Skin epidermis (tissue), 12 donors: Measurements from ENCODE around the gene ADAMTS2.

Experiments used
- H3K27ac ChIP-seq, 21 experiments: fragments of 200-600 bp; sonication (generic) in 11 of 21; one replicate each; pipeline ENCODE4 v1.5.0; 2020; ENCODE audit warnings: mild to moderate bottlenecking in 3 of 21, inconsistent platforms in 2 of 21, moderate library complexity in 2 of 21
- H3K4me3 ChIP-seq, 7 experiments: fragments of 200-600 bp; sonication (generic) in 2 of 7; one replicate each; pipeline ENCODE4 v1.5.0; 2020; ENCODE audit warnings: inconsistent platforms in 2 of 7, mild to moderate bottlenecking in 2 of 7, moderate library complexity in 1 of 7

ADAMTS2 gene

DNA sequence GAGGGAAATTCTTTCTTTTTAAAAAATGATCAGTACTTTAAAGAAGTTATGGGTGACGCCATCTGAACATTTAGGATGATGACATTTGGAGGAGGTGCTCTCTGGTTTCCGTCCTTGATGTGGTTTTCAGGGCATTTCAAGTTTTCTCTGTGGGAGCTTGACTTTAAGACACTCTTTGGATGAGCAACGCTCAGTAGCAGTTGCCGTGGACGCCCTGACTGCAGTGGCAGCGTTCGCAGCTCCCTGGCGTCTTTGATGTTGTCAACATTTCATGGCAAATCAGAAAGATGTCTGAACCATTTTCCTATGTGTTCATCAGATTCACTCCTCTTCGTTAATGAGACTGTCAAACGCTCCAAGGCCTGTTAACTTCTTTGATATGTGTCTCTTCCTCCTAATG lies 199.0 kb downstream of the ADAMTS2 start:
- no peak overlapping the region for H3K4me3 ChIP-seq
- H3K27ac ChIP-seq: no peak overlapping the region

DNA sequence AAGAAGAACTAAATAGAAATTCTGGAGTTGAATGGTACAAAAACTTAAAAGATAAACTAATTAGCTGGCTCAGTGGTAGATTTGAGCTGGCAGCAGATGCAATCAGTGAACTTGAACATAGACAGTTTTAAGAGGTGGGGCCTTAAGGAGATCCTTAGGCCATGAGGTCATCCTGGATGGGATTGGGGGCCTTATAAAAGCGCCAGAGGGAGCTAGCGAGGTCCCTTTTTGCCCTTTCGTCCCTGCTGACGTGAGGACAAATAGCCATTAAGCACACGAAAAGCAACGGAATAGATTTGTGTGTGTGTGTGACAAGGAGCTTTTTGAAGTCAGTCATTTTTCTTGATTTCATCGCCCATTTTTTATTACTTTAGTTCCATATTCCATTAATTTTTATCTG lies 201.8 kb downstream of the ADAMTS2 start:
- H3K27ac ChIP-seq: no peak overlapping the region
- no peak overlapping the region for H3K4me3 ChIP-seq

GRCh38 chr5:179142434-179143198 lies 202.6 kb downstream of the ADAMTS2 start:
- H3K4me3 ChIP-seq: no peak overlapping the region
- peak overlapping the region in 1 of 21 experiments; percentile 2 for H3K27ac ChIP-seq

GRCh38 chr5:179141867-179142266 lies 203.4 kb downstream of the ADAMTS2 start:
- no peak overlapping the region for H3K27ac ChIP-seq
- H3K4me3 ChIP-seq: no peak overlapping the region

DNA sequence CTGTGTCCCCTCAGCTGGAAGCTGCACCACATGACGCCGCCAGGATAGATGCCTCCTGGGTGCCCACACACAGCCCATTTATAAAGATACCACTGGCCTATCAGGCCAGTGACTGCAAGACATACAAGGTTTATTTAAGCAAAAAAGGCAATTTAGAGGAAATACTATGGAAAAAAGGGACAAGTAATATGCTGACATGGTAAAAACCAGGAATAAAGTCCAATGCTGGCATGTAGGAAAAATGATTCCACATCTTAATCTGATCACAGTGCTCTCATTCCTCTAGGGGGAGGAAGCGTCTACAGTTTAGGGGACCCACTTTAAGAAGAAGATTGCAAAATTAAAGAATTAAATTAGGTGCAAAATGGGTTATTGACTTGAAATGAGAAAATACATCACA lies 205.0 kb downstream of the ADAMTS2 start:
- no peak overlapping the region for H3K4me3 ChIP-seq
- H3K27ac ChIP-seq: no peak overlapping the region

DNA sequence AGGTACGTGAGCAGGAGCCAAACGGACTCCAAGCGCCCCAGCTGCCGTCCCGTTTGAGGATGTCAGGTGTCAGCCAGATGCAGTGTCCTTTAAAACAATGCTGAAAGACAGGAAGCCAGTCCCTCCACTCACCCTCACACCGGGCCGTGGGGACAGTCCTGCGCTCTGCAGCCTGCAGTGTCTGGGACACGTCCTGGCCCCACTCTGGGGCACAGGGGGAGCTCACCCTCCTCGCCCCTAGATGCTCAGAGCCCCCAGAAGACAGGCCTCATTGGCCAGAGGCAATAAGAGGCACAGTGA lies 205.4 kb downstream of the ADAMTS2 start:
- Histone ChIP-seq H3K4me3 (no peak overlapping the region), H3K27ac (no peak overlapping the region)

DNA sequence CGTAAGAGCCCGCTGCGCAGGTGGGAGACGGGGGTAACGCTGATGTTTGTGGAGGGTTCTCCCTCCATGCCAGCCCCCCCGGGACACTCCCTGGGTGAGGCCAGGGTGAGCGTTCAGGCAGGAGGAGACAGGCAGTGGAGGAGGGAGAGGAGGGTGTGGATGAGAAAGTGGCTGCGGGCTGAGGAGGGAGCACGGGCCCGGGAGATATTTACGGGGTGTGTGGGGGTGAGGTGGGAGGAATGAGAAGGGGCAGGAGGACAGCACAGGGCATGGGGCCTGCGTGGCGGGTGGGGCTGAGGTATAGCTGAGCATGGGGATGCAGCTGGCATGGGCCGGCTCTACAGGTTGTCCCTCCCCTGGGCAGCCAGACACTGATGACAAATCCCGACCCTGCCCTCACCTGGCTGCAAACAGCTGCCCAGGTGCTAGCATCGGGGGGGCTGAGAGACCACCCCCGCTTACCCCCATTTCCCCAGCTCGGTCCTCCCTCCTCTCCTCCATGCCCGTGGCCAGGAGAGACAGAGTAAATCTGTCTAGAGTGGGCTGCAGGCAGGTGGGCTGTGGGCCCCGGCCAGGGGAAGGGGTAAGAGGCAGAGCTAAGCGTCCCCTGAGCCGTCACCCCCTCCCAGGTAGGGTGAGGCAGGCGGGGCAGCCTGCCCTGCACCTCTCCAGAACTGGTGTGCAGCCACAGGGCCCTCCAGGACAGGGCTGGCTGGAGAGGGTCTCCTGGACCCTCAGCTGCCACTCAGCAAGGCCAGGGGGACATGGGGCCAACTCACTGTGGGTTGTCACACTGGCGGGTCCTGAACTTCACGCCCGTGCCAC lies 205.9 kb downstream of the ADAMTS2 start:
- Histone ChIP-seq H3K27ac (no peak overlapping the region), H3K4me3 (peak overlapping the region in 1 of 7 experiments; percentile 16)

DNA sequence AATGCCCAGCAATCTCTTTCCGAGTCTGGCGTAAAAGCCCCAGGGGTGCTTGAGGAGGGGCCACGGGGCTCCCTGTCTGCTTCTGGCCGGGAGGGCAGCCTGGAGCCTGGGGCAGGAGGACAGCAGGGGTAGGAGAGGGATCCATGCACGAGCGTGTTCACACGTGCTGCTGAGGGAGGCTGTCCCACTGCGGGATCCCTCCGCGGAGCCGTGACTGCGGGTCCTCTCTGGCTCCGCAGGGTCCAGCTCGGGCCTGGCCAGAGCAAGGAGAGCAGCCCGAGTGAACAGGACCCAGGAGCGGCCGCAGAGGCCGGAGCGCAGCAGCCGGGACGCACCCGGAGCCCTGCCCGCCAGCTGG lies 206.7 kb downstream of the ADAMTS2 start:
- Histone ChIP-seq H3K4me3 (peak overlapping the region in 1 of 7 experiments; percentile 16), H3K27ac (peak overlapping the region in 1 of 21 experiments; percentile 9)

DNA sequence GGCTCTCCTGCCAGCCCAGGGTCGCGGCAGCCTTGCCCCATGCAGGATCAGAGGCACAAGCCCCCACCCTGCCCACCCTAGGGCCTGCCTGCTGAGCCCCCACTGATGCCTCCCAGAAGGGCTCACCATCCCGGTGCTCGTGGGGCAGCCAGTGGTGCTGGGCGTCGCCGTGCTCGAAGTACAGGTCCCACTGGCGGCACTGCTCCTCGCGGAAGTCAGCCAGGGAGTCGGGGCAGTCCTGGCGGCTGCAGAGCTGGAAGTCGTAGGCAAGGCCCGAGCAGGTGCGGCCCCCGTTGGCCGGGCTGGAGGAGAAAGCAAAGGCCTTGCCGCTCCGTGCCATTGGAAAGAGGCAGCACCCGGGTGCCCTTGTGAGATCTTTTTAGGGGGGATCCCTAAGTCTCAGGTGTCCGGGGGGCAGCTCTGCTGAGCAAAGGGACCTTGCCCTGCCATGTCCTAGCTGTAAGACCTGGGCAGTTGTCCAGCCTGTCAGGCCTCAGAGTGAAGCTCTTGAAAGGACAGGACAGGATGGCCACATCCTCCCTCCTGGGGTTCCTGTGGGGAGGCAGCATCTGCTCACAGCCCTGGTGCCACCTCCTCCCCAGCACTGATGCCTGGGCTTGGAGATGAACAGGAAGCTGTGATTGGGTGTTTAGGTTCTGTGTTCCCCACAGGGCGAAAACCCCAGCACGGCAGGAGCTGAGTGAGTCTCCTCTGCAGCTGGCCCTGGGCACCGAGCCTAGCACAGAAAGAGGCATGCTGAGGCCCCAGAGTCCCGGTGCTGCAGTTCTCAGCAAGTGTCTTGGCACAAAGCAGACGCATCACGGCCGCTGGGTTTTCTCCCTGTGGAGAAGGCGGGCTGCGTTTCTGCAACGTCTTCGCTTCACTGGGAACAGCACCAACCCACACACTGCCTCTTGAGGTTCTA lies 207.4 kb downstream of the ADAMTS2 start:
- H3K4me3 ChIP-seq: no peak overlapping the region

GRCh38 chr5:179137016-179137642 lies 208.1 kb downstream of the ADAMTS2 start:
- Histone ChIP-seq H3K27ac (no peak overlapping the region), H3K4me3 (no peak overlapping the region)

More for the DNA sequence above, 207.4 kb downstream of the ADAMTS2 start:
- H3K27ac ChIP-seq: no peak overlapping the region

GRCh38 chr5:179135441-179136215 lies 209.6 kb downstream of the ADAMTS2 start:
- Histone ChIP-seq H3K27ac (no peak overlapping the region), H3K4me3 (no peak overlapping the region)

GRCh38 chr5:179135006-179135405 lies 210.3 kb downstream of the ADAMTS2 start:
- no peak overlapping the region for H3K27ac ChIP-seq
- no peak overlapping the region for H3K4me3 ChIP-seq

- Histone ChIP-seq H3K4me3 (no peak overlapping the region), H3K27ac (no peak overlapping the region)
These were observed 210.8 kb downstream of the ADAMTS2 start for GRCh38 chr5:179134511-179134910.

DNA sequence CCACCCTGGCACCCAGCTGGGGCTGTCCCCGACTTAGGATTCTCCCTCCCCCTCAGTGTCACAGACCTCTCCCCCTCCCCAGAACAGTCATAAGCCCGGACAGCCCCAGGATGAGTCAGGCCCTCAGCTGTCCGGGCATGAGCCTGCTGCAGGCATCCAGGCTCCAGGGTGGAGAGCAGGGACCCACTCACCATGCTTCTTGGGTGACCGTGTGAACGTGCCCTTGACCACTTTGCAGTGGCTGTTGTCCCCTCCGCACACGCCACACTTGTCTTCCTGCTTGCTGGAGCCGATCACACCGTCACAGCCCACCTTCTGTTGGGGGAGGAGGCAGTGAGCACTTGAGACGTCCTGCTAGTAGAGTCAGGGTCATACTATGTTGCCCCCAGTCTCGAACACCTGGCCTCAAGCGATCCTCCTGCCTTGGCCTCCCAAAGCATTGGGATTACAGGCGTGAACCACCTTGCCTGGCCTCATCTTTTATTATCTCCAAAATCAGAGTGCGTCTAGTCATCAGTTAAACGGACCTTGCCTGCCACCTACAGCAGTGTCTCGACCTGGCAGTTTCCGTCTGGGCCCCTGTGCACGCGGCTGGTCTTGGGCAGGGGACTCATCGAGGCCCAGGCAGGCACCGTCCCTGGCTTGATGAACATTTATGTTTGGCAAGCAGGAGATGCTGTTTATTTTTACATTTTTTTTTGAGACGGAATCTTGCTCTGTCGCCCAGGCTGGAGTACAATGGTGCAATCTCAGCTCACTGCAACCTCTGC lies 212.5 kb downstream of the ADAMTS2 start:
- H3K4me3 ChIP-seq: no peak overlapping the region
- H3K27ac ChIP-seq: no peak overlapping the region

DNA sequence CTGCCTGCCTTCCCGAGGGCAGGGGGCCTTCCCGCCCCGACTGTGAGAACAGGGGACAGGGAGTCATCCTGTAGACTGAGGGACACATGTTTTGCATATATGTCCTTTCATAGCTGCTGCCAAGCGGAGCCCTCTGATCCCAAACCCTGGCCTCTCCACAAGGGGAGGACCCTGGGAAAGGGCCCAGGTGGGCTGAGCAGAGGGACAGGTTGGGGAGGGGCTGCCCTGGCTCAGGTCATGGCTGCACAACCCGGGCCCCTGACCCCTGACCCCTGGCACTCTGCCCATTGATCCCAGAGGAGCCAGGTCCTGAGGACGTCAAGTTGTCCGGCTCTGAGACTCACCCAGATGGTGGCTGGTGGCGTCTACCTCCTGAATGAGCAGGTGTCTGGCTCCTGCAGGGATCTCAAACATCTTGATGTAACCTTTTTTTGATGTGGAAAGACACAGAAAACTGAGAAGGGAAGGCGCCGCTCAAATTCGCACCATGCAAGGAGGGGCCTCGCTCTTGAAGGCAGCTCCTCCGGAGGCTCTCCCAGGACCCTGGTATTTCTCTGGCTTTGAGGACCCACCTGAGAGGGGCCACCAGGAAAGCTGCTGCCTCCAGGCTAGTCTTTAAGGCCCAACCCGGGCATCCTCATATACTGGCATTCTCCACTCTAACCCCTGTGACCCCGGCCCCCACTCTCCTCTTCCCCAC lies 213.2 kb downstream of the ADAMTS2 start:
- no peak overlapping the region for H3K4me3 ChIP-seq
- no peak overlapping the region for H3K27ac ChIP-seq

- H3K4me3 ChIP-seq: no peak overlapping the region
These were observed 213.9 kb downstream of the ADAMTS2 start for GRCh38 chr5:179131321-179131835.

DNA sequence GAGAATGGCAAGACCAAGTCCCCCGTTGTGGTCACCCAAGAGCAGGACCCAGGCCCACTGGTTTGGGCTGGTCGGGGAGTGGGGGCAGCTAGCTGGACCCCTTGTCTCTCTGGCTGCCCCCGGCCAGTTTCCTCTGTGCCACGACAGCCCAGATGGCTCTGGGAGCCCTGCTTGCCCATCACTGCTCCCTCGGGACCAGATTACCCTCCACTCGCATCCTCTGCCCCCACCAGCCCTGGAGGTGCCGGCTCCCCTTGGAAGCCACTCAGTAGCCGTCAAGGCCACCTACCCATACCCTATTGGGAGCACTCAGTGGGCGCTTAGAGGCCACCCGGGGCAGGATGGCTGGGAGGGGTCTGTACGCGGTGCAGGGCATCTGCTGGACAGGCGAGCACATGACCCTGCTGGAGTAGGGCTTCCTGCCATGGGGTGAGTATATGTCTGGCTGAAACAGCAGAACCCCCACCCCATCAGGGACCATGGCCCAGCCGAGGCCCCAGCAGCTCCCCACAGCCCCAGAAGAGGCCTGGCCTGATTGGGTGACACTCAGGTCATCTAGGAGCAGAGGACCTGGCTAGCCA lies 215.1 kb downstream of the ADAMTS2 start:
- H3K4me3 ChIP-seq: no peak overlapping the region
- H3K27ac ChIP-seq: no peak overlapping the region

More at GRCh38 chr5:179131321-179131835, 213.9 kb downstream of the ADAMTS2 start:
- no peak overlapping the region for H3K27ac ChIP-seq
